GM13977 (cell line): Measurements from ENCODE around the gene PRDM4.

ENCODE experiments used
- DNase-seq: peaks from one replicate; pipeline ENCODE4 v3.0.0; 2012; ENCODE audit warnings: low spot score
- CTCF ChIP-seq: IDR thresholded peaks from 2 replicates; pipeline ENCODE4 v1.5.1; 2012; ENCODE audit warnings: mild to moderate bottlenecking, control low read depth; ENCODE audit not compliant: insufficient read depth; ENCODE audit errors: extremely low read depth, missing control alignments
- in situ Hi-C: fragments of 300-500 bp; cut with MboI; formaldehyde crosslinking; loops from one replicate; pipeline ENCODE4 v1.12.0; 2022; ENCODE audit warnings: low sequenced_read_pairs, low pct_unique_long_range_greater_than_20kb, mixed read lengths, inconsistent platforms; ENCODE audit not compliant: unreplicated experiment

Gene PRDM4

GRCh38 chr12:107798580-107798979 lies 37.6 kb upstream of the PRDM4 start:
- TF ChIP-seq CTCF = no peak
- in situ Hi-C loops = no loop called here
- no peak for DNase-seq

- no peak for TF ChIP-seq CTCF
- DNase-seq = no peak
- in situ Hi-C loops = no loop called here
Measured at GRCh38 chr12:107794451-107794850, 33.5 kb upstream of the PRDM4 start.

DNA sequence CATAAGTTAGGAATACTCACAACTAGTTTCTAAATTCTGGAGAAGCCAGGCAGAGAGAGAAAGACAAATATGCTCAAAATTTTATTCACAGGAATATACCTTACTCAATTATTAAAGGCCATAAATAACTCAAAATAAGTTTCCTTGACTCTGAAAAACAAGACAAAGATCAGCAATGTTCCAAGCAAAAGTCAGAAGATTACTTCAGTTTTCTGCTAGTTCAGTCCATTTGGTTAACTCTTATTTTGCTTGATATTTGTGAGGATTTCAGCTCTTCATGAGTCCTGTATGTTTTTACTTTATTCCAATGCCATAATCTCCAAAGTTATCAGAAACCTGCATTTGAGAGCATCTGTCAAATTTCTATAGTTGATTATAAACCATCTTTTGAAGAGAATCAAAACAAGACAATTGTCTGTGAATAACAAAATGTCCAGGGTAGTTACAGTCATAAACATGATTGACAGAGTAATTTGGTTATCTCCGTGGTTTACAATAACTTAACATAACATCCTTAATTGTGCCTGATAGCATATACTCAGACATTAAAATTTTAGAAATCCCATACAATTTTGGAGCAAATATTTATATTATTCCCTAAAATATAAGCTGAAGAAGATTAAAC lies 30.6 kb upstream of the PRDM4 start:
- no peak for TF ChIP-seq CTCF
- no peak for DNase-seq
- in situ Hi-C loops = no loop called here

GRCh38 chr12:107788690-107789458 lies 27.9 kb upstream of the PRDM4 start:
- TF ChIP-seq CTCF = no peak
- DNase-seq = no peak
- in situ Hi-C loops = no loop called here

GRCh38 chr12:107788281-107788680 lies 27.3 kb upstream of the PRDM4 start:
- in situ Hi-C loops = no loop called here
- no peak for TF ChIP-seq CTCF
- DNase-seq = no peak

DNA sequence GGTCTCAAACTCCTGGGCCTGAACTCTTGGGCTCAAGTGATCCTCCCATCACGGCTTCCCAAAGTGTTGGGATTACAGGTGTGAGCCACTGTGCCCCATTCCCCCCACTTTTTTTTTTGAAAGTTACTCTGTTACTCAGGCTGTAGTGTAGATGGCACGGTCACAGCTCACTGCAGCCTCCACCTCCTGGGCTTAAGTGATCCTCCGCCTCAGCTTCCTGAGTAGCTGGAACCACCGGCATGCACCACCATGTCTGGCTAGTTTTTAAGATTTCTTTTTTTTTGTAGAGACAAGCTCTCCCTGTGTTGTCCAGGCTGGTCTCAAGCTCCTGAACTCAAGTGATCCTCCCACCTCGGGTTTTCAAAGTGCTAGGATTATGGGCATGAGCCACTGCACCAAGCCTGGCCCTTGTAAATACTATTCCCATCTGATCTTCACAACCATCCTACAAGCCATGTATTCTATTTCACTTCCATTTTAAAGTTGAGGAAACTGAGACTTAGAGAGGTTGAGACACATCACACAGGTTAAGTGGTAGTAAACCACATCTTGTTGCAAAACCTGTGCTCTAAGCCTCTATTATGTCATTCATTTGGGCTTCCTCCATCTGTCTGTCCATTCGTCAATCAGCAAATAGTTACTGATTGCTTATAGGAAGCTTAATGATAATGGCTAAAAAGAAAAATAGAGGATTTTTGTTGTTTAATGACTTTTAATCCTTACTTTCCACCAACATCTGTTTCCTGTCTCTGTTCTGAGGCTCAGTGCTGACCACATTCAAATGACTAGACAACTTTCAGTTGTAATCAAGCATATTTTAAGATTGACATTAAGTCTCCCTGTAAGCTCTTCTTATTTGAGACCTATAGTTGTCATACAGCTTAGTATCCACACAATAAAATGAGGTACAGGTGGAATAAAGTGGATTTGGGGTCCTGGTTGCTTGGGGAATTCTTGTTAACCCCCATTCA lies 22.8 kb upstream of the PRDM4 start:
- no peak for DNase-seq
- no peak for TF ChIP-seq CTCF
- in situ Hi-C loops = no loop called here
